Activated CD8-positive, alpha-beta T cell treated with anti-CD3 and anti-CD28 coated beads, Interleukin-2, amount 10 ng/mL, durations not matched to agents 7 days and 5 days (primary cell): ENCODE results near the gene INPP5E. TPM values are rescaled to one million over a fixed set of nuclear protein-coding genes. Genes with fewer than 3 reads are reported as not detected.

Experiments used
- ATAC-seq: fragments of 150-1000 bp; cut with Tn5 transposase; one replicate; pipeline ENCODE4 v1.10.0; 2021; ENCODE audit warnings: moderate library complexity
- CTCF ChIA-PET: fragments of 350-600 bp; sonication (Branson Sonifier 250); formaldehyde crosslinking; loops from one replicate; lab custom pipeline; 2021; ENCODE audit warnings: antibody characterized with exemption; lab: Charles Lee
- POLR2A ChIA-PET: fragments of 350-600 bp; sonication (Branson Sonifier 250); formaldehyde crosslinking; loops from one replicate; lab custom pipeline; 2021; ENCODE audit warnings: antibody characterized with exemption; lab: Charles Lee
- DNase-seq: peaks from one replicate; pipeline ENCODE4 v3.0.0-alpha.2; 2020
- H3K27ac Mint-ChIP-seq: one replicate; pipeline ENCODE4 v1.8.0; 2021; ENCODE audit warnings: mild to moderate bottlenecking, mixed read lengths
- H3K27me3 Mint-ChIP-seq: one replicate; pipeline ENCODE4 v1.8.0; 2021; ENCODE audit warnings: low read depth, mixed read lengths
- H3K36me3 Mint-ChIP-seq: one replicate; pipeline ENCODE4 v1.8.0; 2021; ENCODE audit warnings: low read depth, mixed read lengths
- H3K4me1 Mint-ChIP-seq: one replicate; pipeline ENCODE4 v1.8.0; 2021; ENCODE audit warnings: low read depth, mixed read lengths
- H3K4me3 Mint-ChIP-seq: one replicate; pipeline ENCODE4 v1.8.0; 2021; ENCODE audit warnings: mild to moderate bottlenecking, mixed read lengths
- H3K9me3 Mint-ChIP-seq: one replicate; pipeline ENCODE4 v1.8.0; 2022; ENCODE audit warnings: mixed read lengths; ENCODE audit not compliant: insufficient read depth
- total RNA-seq, 2 experiments: library from RNA; stranded (reverse); gene quantifications; one replicate each; pipeline ENCODE4 v1.2.3, GENCODE V29; 2021

Gene INPP5E
- total RNA-seq, 2 experiments from 2014 or later = 16.8 to 18.2 TPM

DNA sequence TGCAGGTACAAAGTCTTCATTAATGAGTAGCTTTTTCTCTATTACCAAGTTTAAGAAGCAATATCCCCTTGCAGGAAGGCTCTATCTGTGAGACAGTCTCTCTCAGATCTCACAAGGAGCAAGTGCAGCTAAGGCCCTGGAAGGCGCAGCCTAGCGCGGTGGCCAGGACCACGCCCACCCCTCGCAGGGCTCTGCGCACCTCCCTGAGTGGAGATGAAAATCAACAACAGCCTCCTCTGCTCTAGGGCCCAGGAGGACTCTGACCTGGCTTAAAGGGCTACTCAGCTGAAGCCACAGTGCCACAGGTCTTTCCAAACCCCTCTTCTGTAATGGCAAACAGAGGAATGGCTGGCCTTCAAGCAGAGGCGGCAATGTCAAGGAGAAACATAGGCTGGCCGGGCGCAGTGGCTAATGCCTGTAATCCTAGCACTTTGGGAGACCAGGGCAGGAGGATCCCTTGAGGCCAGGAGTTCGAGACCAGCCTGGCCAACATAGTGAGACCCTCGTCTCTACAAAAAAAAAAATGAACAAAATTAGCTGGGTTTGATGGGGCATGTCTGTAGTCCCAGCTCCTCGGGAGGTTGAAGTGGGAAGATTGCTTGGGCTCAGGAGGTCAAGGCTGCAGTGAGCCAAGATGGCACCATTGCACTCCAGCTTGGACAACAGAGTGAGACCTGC lies 31.3 kb upstream of the INPP5E start:
- Mint-ChIP-seq H3K4me1 (peaks cover 3% of the 10 kb centered on the region), H3K27me3 (no peaks in the 10 kb centered on the region), H3K36me3 (peaks cover 57% of the 10 kb centered on the region), H3K4me3 (no peak overlapping the region), H3K27ac (no peak overlapping the region), H3K9me3 (no peaks in the 10 kb centered on the region)
- ATAC-seq (no peak), DNase-seq (no peak)
- POLR2A ChIA-PET = no interaction called here
- CTCF ChIA-PET = interaction anchor here (1.2 kb wide), 1 partner anchor 14 kb away, joined by 5 read pairs; no protein-coding TSS in a partner anchor

GRCh38 chr9:136470356-136470755 lies 30.7 kb upstream of the INPP5E start:
- CTCF ChIA-PET = interaction anchor here (1.2 kb wide), 1 partner anchor 15 kb away, joined by 5 read pairs; no protein-coding TSS in a partner anchor
- H3K27ac Mint-ChIP-seq = no peak overlapping the region
- POLR2A ChIA-PET = no interaction called here
- H3K27me3 Mint-ChIP-seq = no peaks in the 10 kb centered on the region
- no peaks in the 10 kb centered on the region for H3K9me3 Mint-ChIP-seq
- H3K36me3 Mint-ChIP-seq = peaks cover 55% of the 10 kb centered on the region
- H3K4me1 Mint-ChIP-seq = peaks cover 3% of the 10 kb centered on the region
- no peak overlapping the region for H3K4me3 Mint-ChIP-seq
- DNase-seq (no peak), ATAC-seq (no peak)

DNA sequence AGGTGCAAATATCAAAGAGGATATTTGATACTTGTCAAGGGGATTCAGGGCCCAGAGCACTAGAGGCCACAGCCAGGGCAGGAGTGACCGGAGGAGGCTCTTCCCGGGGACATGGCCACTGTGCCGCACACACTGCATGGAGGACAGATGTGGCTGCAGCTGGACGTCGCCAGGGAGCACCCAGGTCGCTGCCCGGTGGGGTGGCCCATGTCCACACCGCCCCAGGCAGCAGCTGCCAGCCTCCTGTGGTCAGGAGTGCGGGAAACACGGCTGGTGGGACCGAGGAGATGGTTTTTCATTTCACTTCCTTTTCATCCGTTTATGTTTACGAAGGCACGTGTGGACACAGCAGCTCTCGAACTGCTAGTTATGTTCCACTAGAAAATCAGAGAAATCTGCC lies 28.1 kb upstream of the INPP5E start:
- H3K36me3 Mint-ChIP-seq = peaks cover 61% of the 10 kb centered on the region
- no peak for ATAC-seq

DNA sequence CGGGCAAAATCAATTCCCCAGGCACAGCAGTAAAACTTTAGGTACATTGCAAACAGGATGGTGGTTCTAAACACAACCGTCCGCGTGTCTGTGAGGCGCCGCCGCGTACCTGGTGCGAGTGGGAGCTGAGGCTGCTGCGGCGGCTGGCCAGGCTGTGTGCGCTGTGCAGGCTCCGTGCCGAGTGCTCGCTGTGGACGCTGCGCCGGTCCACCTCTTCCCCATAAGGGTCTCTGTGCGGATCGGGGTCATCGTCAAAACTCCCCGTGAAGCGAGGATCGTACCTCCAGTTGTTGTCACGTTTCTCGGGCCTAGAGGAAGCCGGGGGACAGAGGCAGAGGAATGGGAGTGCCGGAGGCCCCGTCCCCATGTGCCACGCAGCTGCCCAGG lies 26.5 kb upstream of the INPP5E start:
- POLR2A ChIA-PET = no interaction called here
- Mint-ChIP-seq H3K27me3 (no peaks in the 10 kb centered on the region), H3K4me1 (no peaks in the 10 kb centered on the region), H3K4me3 (no peak overlapping the region), H3K9me3 (no peaks in the 10 kb centered on the region), H3K36me3 (peaks cover 65% of the 10 kb centered on the region), H3K27ac (no peak overlapping the region)
- no peak for DNase-seq
- ATAC-seq = no peak
- CTCF ChIA-PET = no interaction called here

More for the DNA sequence above, 28.1 kb upstream of the INPP5E start:
- H3K27ac Mint-ChIP-seq = no peak overlapping the region
- no peaks in the 10 kb centered on the region for H3K9me3 Mint-ChIP-seq
- H3K4me3 Mint-ChIP-seq = no peak overlapping the region
- CTCF ChIA-PET = no interaction called here
- DNase-seq = no peak
- no peaks in the 10 kb centered on the region for H3K27me3 Mint-ChIP-seq
- H3K4me1 Mint-ChIP-seq = no peaks in the 10 kb centered on the region
- POLR2A ChIA-PET = no interaction called here

GRCh38 chr9:136465500-136466154 lies 26.0 kb upstream of the INPP5E start:
- DNase-seq (no peak), ATAC-seq (no peak)
- no peaks in the 10 kb centered on the region for H3K9me3 Mint-ChIP-seq
- no peaks in the 10 kb centered on the region for H3K27me3 Mint-ChIP-seq
- H3K36me3 Mint-ChIP-seq = peaks cover 65% of the 10 kb centered on the region
- no peak overlapping the region for H3K27ac Mint-ChIP-seq
- H3K4me1 Mint-ChIP-seq = no peaks in the 10 kb centered on the region
- POLR2A ChIA-PET = no interaction called here
- CTCF ChIA-PET = no interaction called here
- H3K4me3 Mint-ChIP-seq = no peak overlapping the region

DNA sequence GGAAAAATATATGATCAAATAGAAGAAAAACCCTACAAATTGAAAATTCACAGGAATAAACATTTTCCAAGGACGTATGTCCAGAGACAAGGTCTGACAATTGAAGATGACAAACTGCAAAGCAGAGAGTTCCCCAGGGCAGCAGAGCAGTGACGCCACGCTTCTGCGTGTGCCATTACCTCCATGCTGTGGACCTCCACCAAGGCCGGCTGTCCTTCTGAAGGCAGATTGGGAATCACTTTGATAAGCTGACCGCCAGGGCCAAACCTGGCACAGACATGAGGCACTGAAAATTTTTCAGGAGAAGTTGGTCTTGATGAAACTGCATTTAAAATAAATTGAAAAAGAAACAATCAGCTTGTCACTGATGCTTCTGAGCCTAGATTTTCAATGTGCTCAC lies 24.6 kb upstream of the INPP5E start:
- DNase-seq (no peak), ATAC-seq (no peak)
- H3K4me3 Mint-ChIP-seq = no peak overlapping the region
- no peaks in the 10 kb centered on the region for H3K9me3 Mint-ChIP-seq
- no peaks in the 10 kb centered on the region for H3K27me3 Mint-ChIP-seq
- ChIA-PET CTCF (no interaction called here), POLR2A (no interaction called here)
- no peaks in the 10 kb centered on the region for H3K4me1 Mint-ChIP-seq
- no peak overlapping the region for H3K27ac Mint-ChIP-seq
- peaks cover 65% of the 10 kb centered on the region for H3K36me3 Mint-ChIP-seq

DNA sequence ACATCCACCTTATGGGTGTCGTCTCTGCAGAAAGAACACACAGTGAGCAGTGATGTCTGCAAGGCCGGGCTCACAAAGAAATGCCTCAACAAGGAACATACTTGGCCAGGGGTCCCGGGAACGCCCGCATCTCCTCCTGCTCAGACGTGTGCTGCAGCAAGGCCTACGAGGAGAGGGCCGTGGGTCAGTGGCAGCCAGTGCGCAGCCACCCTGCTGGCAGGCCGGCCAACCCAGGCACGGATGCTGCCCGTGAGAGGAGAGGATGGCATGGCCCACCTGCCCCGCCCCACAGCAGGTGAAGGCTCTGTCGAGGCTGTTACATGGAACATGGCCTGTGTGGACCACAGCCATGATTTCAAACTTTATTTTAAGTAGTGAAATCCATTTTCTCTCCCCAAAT lies 23.9 kb upstream of the INPP5E start:
- DNase-seq (no peak), ATAC-seq (no peak)
- no peaks in the 10 kb centered on the region for H3K4me1 Mint-ChIP-seq
- CTCF ChIA-PET = no interaction called here
- H3K9me3 Mint-ChIP-seq = no peaks in the 10 kb centered on the region
- H3K4me3 Mint-ChIP-seq = no peak overlapping the region
- peaks cover 70% of the 10 kb centered on the region for H3K36me3 Mint-ChIP-seq
- H3K27ac Mint-ChIP-seq = no peak overlapping the region
- POLR2A ChIA-PET = interaction anchor here (0.6 to 0.8 kb wide), 2 partner anchors 41 to 246 kb away, joined by 3 to 4 read pairs; no protein-coding TSS in a partner anchor
- no peaks in the 10 kb centered on the region for H3K27me3 Mint-ChIP-seq

DNA sequence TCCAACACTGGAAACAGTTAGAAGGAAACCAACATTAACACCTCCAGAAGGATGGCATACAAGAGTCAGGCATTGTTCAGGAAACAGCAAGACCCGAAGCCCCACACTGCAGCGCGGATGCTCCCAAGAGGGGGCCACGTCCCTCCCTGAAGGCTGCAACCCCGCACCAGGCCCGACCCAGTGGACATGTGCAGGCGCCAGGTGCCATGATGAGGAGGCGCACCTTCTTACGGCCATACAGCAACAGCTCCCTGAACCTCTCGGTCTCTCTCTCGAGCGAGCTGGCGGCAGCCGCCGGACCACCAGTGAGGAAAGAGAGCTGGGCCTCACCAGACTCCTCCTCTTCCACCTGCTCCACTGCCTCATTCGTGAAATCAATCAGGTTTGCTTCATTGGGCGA lies 23.0 kb upstream of the INPP5E start:
- CTCF ChIA-PET = no interaction called here
- ATAC-seq = no peak
- Mint-ChIP-seq H3K36me3 (peaks cover 72% of the 10 kb centered on the region), H3K27ac (no peak overlapping the region), H3K9me3 (no peaks in the 10 kb centered on the region), H3K27me3 (no peaks in the 10 kb centered on the region), H3K4me1 (no peaks in the 10 kb centered on the region), H3K4me3 (no peak overlapping the region)
- POLR2A ChIA-PET = interaction anchor here (0.6 to 0.8 kb wide), 2 partner anchors 40 to 247 kb away, joined by 3 to 4 read pairs; no protein-coding TSS in a partner anchor
- DNase-seq = no peak

DNA sequence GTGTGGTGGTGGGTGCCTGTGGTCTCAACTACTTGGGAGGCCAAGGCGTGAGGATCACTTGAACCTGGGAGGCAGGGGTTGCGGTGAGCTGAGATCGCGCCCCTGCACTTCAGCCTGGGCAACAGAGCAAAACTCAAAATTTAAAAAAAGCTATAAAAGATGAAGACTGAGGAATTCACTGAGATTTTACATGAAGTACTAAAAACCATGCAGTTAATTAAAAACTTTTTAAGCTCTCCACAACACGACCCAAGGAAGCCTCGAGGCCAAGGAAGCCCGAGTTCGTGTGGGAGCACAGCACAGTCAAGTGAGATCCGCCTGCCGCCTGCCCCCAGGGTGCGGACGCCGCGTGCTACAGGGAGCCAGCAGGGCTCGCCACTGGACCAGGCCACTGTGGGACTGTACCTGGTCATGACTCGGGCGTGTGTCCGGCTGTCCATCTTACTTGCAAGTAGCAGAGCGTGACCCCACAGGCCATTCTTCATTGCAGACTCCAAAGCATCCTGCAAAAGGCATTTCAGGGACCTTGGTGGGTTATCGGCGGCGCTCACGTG lies 21.2 kb upstream of the INPP5E start:
- H3K27ac Mint-ChIP-seq = no peak overlapping the region
- no peak for ATAC-seq
- no peak overlapping the region for H3K4me3 Mint-ChIP-seq
- POLR2A ChIA-PET = no interaction called here
- H3K9me3 Mint-ChIP-seq = no peaks in the 10 kb centered on the region
- CTCF ChIA-PET = no interaction called here
- no peaks in the 10 kb centered on the region for H3K27me3 Mint-ChIP-seq
- DNase-seq = no peak
- peaks cover 72% of the 10 kb centered on the region for H3K36me3 Mint-ChIP-seq
- H3K4me1 Mint-ChIP-seq = no peaks in the 10 kb centered on the region

- H3K27me3 Mint-ChIP-seq = no peaks in the 10 kb centered on the region
- ChIA-PET CTCF (no interaction called here), POLR2A (no interaction called here)
- peaks cover 72% of the 10 kb centered on the region for H3K36me3 Mint-ChIP-seq
- H3K9me3 Mint-ChIP-seq = no peaks in the 10 kb centered on the region
- no peak for ATAC-seq
- no peaks in the 10 kb centered on the region for H3K4me1 Mint-ChIP-seq
- no peak overlapping the region for H3K27ac Mint-ChIP-seq
- no peak for DNase-seq
- H3K4me3 Mint-ChIP-seq = no peak overlapping the region
Measured at GRCh38 chr9:136459425-136459824, 19.8 kb upstream of the INPP5E start.

GRCh38 chr9:136457326-136457725 lies 17.7 kb upstream of the INPP5E start:
- CTCF ChIA-PET = no interaction called here

DNA sequence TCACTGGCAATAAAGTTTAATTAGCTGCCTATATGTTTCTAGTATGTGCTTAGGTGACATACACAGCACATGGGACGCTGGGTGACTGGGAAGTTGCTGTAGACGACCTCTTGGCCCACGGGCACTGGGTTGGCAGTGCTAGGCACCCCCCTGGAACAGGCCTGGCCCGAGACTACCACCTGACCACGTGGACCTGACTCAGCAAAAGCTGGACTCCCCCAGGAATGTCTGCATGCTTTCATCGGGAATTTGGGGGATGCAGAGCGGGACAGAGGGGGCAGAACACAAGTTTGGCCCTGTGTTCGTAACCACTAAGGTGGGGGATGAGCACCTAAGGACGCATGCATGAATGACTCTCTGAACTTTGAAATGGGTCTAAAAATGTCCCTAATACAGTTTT lies 16.6 kb upstream of the INPP5E start:
- Mint-ChIP-seq H3K36me3 (peaks cover 65% of the 10 kb centered on the region), H3K4me1 (no peaks in the 10 kb centered on the region), H3K9me3 (no peaks in the 10 kb centered on the region), H3K27me3 (no peaks in the 10 kb centered on the region), H3K4me3 (no peak overlapping the region), H3K27ac (no peak overlapping the region)
- ChIA-PET POLR2A (no interaction called here), CTCF (no interaction called here)
- ATAC-seq (no peak), DNase-seq (no peak)

More at GRCh38 chr9:136457326-136457725, 17.7 kb upstream of the INPP5E start:
- Mint-ChIP-seq H3K9me3 (no peaks in the 10 kb centered on the region), H3K27me3 (no peaks in the 10 kb centered on the region), H3K4me3 (no peak overlapping the region), H3K36me3 (peaks cover 69% of the 10 kb centered on the region), H3K4me1 (no peaks in the 10 kb centered on the region), H3K27ac (no peak overlapping the region)
- no peak for ATAC-seq
- POLR2A ChIA-PET = no interaction called here
- no peak for DNase-seq
